HG03457 (cell line): Measurements from ENCODE around the gene PGGHG.
"Not testable (repeated sequence)": the region's sequence is repeated elsewhere in the genome, so short reads cannot be mapped to it uniquely, and the experiment has no call there.

Source experiments
- ATAC-seq: cut with Tn5 transposase; IDR thresholded peaks from one replicate; pipeline ENCODE4 v1.9.1; 2021; ENCODE audit warnings: moderate number of reproducible peaks; ENCODE audit not compliant: unreplicated experiment

Gene PGGHG

DNA sequence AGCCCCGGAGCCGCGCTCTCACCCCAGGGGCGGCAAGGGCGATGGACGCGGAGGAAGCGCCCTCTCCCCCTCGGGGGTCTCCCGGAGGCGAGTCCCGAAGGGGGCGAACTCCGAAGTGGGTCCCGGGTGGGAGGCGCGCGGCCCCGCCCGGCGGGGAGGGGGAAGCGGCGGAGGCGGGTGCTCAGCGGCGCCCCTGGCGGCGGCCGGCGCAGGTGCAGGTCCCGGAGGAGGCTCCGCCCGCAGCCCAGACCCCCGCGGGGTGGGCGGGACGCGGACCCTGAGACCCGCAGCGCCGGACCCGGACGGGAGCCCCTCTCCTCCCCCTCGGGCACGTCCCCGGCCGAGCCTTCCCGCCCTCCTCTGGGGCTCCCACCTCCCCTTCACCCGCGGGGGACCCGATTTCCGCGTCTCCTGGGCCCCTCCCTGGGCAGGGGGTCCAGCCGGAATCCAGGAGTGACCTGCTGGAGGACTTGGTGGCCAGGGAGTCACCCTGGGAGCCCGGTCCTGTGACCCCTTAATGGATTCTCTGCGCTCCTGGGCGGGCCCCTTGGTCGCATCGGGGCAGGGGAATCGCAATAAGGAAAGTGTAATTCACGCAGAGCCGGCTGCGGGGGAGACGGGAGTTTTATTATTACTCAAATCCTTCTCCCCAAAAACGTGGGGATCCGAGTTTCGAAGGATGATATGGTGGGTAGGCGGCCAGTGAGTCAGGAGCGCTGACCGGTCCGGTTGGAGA, 22.3 kb downstream of the PGGHG start:
- ATAC-seq, result peak; percentile 38

DNA sequence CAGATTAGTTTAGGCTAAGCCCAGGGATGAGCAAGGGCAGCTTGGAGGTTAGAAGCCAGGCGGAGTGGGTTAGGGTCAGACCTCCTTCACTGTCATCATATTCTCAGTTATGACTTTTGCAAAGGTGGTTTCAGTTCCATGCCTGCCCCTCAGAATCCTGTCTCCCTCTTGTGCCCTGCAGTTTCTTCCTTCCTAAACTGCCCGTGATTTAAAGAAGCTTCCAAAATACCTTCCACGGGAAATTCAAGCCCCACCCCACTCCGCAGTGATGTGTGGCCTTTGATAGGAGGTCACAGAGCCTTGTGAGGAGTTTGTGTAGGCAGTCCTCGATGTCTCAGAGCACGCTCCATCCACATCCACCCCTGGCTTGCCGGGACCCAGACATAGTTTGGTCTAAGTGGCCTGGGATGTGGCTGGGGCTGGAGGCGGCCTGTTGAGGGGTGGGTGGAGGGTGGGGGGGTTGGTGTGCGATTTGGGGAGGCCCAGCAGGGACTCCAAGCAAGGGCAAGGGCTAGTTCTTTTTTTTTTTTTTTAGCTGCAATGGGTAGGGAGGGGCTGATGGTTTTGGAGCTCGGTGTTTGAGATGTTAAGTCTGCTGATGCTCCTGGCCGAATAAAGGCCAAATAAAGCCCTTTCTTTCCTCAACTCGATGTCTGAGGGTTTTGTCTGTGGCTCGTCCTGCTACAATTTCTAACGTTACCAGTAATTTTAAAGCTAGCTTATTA, 23.3 kb downstream of the PGGHG start:
- no peak for ATAC-seq

DNA sequence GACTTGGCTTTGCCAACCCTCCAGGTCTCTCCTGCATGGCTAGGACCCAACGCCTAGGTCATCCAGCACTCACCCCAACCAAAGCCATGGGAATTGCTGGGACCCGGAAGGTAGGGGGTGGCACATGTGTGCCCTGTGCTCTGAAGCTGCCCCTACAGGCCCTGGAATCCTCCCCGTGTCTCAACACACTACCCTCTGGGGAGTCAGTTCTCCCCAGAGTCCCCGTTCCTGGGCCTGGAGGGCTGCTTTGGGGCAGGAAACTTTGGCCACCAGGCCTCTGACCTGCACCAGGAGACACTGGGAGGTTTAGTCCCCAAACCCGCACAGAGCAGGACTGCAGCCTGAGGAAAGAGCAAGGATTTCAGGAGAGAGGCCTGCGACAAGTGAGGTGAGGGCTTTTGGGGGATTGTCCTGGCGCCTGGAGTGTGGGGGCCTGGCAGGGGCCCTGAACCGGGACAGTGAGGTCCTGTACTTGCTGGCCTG, 24.4 kb downstream of the PGGHG start:
- ATAC-seq, result no peak

DNA sequence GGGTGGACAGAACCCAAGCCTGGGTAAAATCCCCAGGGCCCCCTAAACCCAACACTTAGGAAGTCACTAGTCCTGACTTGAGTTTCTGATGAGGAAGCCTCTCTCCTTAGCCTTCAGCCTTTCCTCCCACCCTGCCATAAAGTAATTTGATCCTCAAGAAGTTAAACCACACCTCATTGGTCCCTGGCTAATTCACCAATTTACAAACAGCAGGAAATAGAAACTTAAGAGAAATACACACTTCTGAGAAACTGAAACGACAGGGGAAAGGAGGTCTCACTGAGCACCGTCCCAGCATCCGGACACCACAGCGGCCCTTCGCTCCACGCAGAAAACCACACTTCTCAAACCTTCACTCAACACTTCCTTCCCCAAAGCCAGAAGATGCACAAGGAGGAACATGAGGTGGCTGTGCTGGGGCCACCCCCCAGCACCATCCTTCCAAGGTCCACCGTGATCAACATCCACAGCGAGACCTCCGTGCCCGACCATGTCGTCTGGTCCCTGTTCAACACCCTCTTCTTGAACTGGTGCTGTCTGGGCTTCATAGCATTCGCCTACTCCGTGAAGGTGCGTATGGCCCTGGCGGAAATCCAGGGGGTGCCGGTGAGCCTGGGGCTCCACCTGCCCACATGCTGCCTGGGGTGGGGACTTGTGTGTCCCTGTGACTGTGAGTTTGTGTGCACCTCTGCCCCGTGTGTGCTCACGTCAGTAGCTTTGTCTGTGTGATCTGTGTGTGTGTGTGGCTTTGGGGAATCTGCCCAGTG, 25.0 kb downstream of the PGGHG start, which contains the start of gene IFITM1:
Gene IFITM1, plus strand, starts transcription at position 254 of the 767 bp plus-strand sequence. Its CDS starts 131 bp downstream, at position 385.
- no peak for ATAC-seq

DNA sequence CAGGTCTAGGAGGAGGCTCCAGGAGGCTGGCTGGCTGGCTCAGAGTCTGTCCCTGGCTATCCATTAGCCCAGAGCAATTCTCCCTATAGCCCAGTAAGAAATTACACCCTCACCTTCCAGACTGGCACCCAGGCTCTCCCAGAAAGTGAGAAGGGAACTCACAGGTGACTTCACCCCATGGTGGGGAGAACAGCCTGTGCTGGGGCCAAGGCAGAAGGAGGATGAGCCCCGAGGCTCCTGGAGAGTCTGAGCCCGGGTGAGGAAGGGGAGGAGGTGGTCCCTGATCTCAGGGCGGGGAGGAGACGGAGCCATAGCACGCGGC, 25.6 kb downstream of the PGGHG start:
- not testable (repeated sequence) for ATAC-seq

DNA sequence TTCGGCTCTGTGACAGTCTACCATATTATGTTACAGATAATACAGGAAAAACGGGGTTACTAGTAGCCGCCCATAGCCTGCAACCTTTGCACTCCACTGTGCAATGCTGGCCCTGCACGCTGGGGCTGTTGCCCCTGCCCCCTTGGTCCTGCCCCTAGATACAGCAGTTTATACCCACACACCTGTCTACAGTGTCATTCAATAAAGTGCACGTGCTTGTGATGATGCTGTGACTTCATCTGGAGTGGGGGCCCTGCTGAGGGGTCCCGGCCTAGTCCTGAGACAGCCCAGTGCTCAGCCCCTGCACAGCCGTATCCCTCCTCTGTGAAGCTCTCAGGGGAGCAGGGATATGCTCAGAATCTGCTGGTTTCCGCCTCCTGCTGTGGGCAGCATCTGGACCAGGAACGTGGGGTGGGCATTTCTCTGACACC, 26.1 kb downstream of the PGGHG start:
- no peak for ATAC-seq

DNA sequence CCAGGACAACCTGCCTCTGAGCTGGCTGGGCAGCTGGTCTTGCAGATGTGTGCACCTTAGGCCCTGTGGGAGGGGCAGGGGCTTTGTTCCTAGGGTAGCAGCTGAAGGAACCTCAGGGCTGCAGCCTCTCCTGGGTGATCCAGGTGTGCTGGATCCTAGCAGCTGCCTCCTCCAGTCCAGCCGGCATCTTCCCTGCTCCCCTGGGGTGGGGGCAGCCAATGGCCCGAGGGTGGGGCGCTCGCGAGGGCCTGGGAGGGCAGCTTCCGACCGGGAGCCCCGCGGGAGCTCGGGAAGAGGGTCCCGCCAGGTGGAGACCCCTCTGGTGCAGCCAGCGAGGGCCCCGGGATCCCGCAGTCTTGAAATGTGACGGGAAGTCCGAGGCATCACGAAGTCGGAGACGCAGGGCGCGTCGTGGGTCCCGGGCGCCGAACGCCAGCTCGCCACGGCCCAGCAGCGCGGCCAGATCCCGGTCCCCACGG, 26.6 kb downstream of the PGGHG start:
- ATAC-seq, result no peak

DNA sequence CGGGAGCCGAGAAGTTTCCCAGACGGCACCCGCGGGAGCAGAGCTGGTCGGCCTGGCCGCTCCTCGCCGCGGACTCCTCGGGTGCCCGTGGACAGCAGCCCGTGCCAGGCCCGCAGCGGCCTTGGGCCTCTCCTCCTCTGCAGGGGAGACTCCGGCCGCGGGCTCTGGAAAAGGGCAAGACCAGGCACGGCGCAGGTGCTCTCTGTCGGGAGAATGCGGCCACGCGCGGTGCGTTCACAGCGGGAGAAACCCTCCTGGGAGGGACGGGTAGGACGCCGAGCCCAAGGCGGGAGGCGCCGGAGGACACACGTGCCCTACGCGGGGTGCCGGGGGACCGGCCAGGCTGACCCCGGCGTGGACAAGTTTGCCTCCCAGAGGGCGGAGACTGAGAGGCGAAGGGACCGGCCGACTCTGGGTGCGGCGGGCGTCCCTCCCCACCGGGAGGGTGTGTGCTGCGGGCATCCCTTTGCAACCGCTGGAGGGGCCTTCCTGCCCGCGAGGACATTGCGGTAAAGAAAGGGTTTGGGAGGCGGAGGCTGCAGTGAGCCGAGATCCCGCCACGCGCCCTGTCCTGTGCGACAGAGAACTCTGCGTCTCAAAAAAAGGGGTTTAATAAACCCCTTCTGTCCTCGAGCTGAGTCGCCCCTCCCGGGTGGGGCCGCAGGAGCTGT, 27.2 kb downstream of the PGGHG start:
- no peak for ATAC-seq

GRCh38 chr11:316891-317301, 28.0 kb downstream of the PGGHG start:
- no peak for ATAC-seq

DNA sequence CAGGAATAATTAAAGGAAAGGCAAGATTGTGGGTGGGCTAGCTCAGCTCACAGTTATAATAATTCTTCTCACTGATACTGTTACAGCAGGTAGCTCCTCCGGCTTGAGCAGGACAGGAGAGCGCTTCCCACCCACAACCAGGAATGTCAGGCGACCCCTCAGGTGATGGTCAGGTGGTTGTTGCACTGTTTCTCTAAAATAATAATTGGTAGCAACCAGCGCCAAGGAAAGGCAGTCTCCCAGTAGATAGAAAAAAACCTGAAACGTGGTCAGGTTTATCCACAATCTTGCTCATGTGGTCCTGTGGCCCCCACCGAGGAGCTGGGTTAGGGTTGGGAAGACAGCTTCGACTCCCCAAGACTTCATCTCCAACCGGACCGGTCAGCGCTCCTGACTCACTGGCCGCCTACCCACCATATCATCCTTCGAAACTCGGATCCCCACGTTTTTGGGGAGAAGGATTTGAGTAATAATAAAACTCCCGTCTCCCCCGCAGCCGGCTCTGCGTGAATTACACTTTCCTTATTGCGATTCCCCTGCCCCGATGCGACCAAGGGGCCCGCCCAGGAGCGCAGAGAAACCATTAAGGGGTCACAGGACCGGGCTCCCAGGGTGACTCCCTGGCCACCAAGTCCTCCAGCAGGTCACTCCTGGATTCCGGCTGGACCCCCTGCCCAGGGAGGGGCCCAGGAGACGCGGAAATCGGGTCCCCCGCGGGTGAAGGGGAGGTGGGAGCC, 28.9 kb downstream of the PGGHG start:
- not testable (repeated sequence) for ATAC-seq

DNA sequence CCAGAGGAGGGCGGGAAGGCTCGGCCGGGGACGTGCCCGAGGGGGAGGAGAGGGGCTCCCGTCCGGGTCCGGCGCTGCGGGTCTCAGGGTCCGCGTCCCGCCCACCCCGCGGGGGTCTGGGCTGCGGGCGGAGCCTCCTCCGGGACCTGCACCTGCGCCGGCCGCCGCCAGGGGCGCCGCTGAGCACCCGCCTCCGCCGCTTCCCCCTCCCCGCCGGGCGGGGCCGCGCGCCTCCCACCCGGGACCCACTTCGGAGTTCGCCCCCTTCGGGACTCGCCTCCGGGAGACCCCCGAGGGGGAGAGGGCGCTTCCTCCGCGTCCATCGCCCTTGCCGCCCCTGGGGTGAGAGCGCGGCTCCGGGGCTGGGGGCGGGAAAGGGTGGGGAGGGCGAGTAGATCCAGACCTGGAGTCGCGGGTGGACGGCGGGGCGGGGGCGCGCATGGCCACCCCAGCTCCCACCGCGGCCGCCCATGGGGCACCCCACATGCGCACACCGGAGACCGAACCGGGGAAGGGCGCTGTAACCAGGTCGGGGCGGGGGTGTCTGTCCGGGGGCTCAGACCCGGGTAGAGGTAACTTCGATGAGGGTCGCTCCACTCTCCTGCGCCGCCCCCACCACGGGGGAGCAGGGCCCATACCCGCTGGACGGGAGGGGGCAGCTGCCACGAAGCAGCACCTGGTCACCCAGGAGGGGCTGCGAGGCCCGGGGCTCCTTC, 29.6 kb downstream of the PGGHG start:
- not testable (repeated sequence) for ATAC-seq

- not testable (repeated sequence) for ATAC-seq
Observed at GRCh38 chr11:319121-319887, 30.4 kb downstream of the PGGHG start.

- not testable (repeated sequence) for ATAC-seq
Observed at GRCh38 chr11:319888-320273, 31.0 kb downstream of the PGGHG start.

DNA sequence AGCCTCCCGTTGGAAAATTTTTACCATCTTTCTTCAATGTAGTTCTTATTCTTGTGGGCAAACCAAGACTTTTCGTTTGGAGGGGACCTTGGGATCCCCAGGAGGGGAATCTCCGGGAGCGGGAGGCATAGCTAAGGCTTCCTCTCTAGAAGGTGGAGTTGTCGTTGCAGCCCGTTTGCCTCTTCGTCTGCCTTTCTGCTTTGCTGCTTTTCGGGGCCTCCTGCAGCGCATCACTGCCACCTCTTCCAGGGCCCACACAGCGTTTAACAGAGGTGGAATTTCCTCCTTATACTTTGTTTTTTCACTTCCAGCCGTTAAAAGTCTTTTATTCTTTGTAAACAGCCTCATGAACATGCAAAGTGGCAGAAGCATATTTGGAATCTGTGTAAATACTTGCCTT, 35.2 kb downstream of the PGGHG start:
- no peak for ATAC-seq

GRCh38 chr11:324593-325517, 35.9 kb downstream of the PGGHG start:
- ATAC-seq, result not testable (repeated sequence)

DNA sequence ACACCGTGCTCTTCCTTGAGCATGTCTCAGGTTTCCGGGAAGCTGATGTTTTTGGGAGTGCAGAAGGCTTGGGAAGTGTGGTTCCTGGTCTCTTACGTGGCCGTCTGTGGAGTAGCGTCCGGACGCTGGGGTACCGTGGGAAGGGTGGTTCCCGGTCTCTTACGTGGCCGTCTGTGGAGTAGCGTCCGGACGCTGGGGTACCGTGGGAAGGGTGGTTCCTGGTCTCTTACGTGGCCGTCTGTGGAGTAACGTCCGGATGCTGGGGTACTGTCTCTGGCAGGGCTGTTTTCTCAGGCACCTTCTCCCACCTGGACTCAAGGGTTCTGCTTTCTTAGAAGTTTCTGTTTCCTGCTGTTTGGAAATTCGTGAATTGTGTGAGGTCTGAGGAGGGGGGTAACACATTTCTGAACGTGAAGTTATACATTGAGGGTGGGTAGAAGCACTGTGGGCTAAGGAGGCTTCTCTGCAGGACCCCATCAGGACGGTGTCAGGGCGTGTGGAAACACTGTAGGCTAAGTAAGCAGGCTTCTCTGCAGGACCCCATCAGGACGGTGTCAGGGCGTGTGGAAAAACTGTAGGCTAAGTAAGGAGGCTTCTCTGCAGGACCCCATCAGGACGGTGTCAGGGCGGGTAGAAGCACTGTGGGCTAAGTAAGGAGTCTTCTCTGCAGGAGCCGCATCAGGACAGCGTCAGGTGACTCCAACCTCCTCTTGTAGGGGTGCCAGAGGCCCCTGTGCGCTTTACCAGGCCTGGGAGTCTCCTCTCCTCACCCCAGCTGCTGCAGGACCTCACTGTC, 37.1 kb downstream of the PGGHG start:
- no peak for ATAC-seq

DNA sequence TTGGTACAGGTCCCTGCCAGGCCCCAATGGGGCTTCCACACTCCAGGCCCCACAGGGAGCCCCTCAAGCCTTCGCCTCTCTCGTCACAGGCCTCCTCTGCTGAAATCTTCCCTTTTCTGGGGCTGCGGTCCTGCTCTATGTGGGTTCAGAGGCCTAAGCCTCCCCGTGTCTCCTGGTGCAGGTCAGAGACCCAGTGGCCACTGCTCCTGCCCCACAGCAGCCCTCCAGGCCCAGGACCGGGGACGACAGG, 37.6 kb downstream of the PGGHG start:
- no peak for ATAC-seq
